Measurements from ENCODE around the gene USP20.

The USP20 gene

DNA sequence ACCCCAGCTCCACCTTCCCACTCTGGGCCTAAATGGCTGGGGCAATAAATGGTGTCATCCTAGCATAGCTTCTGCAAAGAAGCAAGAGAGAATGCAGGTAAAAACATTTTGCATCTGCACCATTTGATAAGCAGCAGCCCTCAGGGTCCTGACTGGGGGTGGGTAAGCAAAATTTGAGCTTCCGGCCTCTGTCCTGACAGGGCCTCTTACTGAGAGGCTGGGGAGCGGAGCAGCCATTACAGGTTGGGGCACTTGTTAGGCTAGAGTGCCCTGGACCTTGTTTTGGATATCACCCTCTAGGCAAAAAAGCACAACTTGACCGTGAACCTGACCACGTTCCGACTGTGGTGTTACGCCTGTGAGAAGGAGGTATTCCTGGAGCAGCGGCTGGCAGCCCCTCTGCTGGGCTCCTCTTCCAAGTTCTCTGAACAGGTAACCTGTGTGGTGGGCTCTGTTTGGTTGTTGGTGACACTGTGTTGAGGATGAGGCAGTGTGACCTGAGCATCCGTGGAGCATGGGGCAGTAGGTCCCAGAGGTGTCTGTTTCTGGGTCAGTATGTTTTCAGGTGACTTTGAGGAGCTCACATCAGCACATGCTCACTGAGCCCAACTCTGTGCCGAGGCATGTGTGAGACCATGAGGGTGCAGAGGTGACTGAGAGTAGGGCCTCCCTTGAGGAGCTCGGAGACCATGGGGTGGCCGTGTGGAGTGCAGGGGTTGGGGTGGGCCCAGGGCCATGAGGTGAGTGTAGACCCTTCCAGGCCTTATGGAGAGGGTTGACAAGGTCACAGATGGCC, 23.1 kb downstream of the USP20 start:
- DNase-seq: no peak

DNA sequence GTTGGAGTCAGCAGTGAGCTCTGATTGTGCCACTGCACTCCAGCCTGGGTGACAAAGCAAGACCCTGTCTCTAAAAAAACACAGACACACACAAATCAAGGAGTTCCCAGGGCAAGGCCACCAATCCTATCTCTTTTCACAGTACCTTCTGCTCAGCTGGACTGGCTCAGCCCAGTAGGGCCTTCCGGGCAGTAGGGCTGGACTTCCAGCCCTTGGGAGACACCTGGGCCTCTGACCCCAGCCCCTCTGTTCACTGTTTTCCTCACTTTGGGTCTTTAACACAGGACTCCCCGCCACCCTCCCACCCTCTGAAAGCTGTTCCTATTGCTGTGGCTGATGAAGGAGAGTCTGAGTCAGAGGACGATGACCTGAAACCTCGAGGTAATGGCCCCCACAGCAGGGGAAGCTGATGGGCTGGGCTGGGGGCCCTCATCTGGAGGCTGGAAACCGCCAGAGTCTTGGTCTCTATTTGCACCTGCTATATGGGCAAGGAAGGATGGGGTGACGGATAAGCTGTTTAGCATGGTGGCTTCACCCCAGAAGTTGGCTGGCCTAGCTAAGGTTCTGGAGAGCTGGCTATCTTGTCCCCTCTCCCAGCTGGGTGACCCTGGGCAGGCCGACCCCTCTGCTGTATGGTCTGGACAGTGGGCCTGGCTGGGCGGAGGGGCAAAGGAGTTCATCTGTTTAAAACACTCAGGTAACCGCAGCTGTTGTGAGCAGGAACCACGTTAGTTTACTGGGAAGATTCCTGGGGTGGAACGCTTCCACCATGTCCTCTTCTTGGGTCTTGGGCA, 25.6 kb downstream of the USP20 start:
- DNase-seq: no peak

DNA sequence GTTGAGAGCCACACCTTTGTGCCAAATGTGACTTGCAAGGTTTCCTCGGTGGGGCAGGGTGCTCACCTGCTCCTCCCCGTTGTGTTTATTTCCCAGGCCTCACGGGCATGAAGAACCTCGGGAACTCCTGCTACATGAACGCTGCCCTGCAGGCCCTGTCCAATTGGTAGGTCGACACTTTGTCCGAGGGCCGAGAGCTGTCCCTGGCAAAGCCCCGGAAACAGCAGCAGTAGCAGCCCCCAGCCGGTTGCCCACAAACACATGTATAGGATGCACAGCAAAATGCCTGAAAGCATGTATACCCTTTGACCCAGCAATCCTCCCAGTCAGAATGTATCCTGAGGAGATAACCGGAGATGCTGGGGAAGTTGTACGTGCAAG, 26.2 kb downstream of the USP20 start:
- no peak for DNase-seq

DNA sequence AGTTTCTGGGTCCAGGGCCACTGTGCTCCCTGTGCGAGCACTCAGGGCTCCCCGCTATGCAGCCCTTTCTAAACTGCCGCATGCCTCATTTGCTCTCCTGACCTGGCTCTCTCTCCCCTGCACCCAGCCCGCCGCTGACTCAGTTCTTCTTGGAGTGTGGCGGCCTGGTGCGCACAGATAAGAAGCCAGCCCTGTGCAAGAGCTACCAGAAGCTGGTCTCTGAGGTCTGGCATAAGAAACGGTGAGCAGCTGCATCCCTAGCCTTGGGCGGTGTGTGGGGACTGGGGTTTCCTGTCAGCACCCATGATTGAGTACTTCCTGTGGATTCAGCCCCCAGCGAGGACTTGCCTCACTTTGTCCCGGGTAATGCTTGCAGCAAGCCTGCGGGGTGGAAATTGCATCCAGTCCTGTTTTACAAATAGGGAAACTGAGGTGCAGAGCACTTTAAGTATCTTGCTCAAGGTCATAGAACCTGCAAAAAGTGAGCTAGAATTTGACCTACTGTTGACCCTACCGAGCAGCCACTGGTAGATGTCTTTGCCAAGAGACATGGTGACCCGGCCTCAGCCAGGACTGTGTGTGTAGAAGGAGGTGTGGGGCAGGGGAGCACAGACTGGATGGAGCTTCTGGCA, 27.9 kb downstream of the USP20 start:
- peak; percentile 56 to 62 for DNase-seq

DNA sequence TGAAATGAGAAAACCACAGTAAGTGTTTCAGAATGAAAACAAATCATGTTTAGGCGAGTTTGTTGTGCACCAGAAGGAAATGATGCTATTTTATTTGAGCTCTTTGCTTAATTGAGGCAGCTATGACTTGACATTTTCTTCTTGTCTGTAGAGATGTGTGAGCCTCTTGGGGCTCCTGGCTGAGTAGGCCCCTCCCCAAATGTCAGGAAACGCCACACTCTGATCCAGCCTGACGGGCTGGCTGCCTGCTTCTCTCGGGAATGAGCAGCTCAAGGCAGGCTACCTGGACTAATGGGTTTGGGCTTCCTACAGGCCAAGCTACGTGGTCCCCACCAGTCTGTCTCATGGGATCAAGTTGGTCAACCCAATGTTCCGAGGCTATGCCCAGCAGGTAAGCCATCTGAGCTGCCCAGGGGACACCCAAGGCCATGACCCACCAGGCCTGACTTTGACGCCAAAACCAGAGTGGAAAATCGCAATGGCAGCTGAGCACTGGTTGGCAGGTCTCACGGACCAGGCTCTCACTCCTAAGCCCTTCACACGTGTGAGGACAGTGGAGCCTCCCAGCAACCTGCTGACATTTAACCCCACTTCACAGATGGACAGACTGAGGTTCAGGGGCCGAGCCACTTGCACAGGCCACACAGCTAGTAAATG, 29.9 kb downstream of the USP20 start:
- DNase-seq: no peak

DNA sequence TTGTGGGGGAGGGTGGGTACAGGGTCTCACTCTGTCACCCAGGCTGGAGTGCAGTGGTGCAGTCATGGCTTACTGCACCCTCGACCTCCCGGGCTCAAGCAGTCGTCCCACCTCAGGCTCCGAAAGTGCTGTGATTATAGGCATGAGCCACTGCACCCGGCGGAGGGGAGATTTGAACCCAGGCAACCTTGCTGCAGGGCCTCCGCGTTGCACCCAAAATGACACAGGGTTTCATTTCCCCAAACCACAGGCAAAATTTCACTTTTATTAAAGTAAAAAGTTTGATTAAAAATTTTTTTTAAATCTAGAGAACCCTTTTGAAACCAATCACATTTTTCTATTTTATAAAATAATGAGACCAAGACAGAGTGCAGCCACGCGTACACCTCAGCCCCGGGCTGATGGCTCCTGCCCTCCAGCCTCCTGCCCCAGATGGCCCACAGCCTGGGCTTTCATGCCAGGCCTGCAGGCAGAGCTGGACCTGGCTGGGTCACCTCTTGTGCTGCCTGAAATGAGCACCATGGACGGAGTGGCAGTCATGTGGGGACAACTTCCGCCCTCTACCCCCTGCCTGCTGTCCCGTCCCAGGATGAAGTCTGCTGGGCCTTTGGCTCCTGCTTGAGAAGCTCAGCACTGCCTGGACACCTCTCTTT, 30.5 kb downstream of the USP20 start:
- no peak for DNase-seq

DNA sequence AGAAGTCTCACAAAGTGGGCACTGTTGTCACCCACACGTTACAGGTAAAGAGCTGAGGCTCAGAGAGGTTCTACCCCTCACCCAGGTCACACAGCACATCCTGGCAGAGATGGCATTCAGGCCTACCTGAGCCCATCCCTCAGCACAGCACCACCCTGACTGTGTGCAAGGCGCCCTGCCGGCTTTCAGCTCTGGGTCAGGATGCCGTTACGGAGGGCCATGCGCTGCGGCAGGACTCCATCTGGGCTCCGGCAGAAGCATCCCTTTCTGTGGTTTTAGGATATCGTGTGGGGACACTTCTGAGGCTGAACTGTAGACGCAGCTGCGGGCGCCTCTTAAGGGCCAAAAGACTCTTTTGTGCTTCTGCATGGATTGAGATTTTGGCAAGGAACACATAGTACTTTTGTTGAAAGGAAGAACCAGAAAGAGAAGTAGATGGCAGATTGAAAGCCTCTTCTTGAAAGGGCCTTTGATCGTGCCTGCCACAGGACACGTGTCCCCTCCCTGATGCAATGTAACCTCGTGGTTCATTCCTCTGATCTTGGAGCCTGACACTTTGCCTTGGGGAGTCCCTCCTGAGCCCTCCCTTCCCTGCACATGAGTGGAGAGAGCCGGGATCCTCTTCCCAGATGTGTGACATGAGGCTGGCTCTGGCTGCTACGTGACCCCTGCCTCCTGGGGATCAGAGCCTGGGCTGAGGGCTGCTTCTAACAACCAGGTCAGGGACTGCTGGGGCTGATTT, 31.3 kb downstream of the USP20 start:
- peak; percentile 56 to 57 for DNase-seq

DNA sequence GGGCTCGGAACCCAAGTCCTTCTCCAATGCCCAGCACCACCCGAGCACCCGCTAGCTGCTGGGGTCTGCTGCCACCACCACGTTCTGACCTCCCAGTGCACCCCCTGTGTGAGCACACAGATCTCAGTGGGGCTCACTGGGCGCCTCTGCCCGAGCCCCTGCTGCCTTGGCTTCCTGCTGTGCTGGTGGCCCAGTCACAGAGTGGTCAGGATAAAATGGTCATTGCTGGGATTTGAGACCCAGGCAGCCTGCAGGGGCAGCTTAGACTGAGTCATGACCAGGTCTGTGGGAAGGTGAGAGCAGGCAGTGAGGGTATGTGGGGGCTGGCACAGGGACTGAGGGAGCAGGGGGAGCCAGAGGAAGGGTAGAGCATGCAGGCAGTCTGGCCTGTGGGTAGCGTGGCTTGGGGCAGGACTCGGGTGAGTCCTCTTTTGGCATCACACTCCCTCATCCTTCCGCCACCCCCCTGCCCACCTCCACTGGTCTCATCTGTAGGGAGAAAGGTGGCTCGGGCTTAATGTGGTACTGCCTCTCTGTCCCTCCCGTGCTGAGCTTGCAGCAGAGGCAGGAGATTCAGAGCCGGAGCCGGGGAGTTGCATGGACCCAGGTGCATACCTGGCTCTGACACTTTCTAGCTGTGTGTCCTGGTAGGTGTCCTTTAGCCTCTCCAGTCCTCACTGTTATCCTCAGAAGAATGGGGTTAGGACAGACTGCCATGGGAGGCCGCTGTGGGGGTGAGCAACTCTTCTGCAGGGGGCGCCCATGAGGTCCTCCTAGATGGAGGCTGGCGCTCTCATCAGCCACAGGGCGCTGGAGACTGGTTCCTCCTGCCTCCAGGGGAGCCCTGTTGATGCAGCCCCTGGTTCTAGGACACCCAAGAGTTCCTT, 32.1 kb downstream of the USP20 start:
- no peak for DNase-seq

DNA sequence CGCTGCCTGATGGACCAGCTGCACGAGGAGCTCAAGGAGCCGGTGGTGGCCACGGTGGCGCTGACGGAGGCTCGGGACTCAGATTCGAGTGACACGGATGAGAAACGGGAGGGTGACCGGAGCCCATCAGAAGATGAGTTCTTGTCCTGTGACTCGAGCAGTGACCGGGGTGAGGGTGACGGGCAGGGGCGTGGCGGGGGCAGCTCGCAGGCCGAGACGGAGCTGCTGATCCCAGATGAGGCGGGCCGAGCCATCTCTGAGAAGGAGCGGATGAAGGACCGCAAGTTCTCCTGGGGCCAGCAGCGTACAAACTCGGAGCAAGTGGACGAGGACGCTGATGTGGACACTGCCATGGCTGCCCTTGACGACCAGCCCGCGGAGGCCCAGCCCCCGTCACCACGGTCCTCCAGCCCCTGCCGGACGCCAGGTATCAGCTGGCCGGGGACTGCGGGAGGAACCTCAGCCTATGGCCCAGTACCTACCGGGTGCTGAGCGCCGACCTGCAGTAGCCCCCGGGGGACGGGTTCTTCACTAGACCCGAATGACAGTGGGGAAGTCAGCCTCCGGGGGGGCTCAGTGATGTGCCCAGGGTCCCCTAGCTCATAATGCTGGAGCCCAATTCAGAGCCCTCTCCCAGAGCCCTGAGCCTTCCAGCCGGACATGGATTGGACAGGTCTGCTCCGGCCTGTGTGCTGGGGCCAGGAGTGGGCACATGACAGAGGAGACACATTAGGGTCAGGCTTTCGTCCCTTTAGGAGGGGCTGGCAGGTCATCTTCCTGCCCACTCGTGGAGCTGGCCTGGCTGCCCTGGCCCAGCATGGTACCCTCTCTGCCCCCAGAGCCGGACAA, 33.0 kb downstream of the USP20 start:
- no peak for DNase-seq

DNA sequence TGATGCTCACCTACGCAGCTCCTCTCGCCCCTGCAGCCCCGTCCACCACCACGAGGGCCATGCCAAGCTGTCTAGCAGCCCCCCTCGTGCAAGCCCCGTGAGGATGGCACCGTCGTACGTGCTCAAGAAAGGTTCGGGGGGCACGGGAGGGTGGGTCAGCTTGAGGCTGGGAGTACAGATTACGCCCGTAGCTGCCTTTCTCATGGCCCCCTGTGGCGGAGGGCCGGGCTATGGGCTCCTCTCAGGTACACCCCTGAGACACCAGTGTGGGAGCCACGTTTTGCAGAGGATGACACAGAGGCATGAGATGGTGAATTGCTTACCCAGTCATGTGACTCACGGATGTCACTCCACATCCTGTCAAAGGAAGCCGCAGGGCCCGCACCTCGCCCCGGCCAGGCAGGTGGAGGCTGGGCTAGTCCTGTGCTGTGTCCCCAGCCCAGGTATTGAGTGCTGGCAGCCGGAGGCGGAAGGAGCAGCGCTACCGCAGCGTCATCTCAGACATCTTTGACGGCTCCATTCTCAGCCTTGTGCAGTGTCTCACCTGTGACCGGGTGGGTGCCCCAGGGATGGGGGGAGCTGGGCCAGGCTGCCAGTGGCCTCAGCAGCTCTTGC, 33.7 kb downstream of the USP20 start:
- DNase-seq: peak; percentile 85 to 86

DNA sequence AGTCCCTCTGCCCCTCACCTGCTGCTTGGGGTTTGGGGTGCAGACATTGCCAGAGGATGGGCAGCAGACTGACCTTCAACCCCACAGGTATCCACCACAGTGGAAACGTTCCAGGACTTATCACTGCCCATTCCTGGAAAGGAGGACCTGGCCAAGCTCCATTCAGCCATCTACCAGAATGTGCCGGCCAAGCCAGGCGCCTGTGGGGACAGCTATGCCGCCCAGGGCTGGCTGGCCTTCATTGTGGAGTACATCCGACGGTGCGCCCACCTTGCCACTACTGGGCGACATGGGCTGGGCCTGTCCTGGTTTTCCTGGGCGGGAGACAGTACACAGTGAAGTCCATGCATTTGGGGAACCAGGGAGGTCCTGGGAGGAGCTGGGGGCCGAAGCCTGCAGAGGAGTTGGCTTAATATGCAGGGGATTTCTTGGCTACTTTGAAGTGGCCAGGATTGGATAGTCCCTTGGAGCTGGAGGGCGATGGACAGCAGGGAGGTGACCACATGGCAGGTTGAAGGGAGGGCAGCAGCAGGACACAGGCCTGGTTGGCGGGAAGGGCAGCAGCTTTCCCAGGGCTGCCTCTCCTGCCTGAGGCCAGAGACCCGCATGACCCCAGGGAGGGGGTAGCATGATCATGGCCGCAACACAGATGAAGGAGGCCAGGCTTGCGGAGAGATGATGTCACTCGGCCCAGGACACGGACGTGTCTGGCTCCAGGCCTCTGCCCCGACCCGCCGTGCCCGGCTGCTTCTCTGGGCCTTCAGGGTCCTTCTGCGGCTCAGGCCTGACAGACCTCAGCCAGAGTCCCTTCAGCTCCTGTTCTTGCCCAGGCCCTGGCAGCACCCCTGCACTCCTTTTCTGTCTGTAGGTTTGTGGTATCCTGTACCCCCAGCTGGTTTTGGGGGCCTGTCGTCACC, 34.6 kb downstream of the USP20 start:
- DNase-seq: no peak

DNA sequence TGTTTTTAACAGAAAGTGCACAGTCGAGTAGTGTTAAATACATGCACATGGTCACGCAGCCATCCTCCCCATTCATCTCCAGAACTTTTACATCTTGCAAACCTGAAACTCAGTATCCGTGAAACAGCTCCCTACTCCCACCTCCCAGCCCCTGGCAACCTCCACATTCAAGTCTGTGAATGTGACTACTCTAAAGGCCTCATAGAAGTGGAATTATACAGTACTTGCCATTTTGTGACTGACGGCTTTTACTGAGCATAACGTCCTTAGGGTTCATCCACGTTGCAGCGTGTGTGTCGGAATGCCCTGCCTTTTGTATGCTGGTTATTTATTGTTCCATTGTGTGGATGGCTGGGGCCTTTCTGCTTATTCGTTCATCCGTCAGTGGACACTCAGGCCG, 35.8 kb downstream of the USP20 start:
- DNase-seq: no peak

DNA sequence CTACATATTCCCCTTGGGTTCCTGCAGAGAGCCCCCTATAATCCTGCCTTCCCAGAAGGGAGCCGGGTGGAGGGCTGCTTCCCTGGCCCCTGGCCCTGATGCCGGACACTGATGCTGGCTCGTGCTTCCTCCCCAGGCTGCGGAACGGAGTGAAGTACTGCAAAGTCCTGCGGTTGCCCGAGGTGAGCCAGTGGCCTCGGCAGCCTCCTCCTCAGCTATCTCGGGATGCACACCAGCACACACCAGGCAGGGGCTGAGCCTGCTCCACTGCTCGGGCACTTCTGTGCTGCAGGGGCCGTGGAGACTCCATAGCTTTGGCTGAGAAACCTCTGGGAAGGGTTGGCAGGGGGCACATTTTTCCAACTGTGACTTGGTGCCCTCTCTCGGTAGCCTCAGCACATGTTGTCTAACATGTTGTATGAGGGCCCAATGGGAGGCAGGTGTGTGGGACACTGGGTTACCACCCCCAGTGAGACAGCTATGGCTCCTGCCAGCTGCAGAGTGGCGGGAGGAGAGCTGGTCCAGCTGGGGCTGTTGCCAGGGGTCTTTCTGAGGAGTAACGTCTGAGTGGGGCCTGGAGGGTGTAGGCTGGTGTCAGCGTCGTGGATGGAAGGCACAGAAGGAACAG, 38.4 kb downstream of the USP20 start:
- no peak for DNase-seq

DNA sequence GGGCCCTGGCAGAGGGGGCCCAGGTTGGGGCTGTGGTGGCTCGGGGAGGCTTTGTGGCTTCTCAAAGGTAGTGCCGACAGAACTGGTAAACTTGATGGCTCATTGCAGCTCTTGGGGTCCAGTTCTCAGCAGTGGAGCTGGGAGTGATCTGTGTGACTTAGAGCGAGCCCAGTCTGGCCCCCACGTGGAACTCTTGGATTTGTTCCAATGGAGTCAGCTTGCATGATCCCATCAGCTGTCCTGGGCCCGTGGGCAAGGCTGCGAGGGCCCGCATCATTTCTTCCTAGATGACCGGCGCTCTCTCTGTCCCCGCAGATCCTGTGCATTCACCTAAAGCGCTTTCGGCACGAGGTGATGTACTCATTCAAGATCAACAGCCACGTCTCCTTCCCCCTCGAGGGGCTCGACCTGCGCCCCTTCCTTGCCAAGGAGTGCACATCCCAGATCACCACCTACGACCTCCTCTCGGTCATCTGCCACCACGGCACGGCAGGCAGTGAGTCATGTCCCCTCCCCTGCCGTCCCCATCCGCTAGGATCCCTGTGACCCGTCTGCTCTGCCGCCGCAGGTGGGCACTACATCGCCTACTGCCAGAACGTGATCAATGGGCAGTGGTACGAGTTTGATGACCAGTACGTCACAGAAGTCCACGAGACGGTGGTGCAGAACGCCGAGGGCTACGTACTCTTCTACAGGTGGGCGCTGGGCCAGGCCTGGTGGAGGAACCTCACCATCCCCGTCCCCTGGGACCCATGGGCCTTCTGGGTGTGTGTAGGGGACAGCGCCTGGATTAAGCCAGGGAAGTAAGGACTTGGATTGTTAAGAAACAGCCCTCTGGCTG, 39.2 kb downstream of the USP20 start:
- DNase-seq: no peak

DNA sequence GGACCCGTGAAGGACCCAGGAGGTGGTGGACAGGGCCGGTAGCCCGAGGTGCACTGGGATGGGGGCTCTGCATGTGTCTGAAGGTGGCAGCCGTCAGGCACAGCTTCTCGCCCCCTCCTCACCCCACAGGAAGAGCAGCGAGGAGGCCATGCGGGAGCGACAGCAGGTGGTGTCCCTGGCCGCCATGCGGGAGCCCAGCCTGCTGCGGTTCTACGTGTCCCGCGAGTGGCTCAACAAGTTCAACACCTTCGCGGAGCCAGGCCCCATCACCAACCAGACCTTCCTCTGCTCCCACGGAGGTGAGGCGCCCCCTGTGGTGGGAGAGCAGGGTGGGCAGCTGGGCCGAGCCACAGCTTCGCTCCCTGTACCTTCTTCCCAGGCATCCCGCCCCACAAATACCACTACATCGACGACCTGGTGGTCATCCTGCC, 39.9 kb downstream of the USP20 start:
- no peak for DNase-seq

DNA sequence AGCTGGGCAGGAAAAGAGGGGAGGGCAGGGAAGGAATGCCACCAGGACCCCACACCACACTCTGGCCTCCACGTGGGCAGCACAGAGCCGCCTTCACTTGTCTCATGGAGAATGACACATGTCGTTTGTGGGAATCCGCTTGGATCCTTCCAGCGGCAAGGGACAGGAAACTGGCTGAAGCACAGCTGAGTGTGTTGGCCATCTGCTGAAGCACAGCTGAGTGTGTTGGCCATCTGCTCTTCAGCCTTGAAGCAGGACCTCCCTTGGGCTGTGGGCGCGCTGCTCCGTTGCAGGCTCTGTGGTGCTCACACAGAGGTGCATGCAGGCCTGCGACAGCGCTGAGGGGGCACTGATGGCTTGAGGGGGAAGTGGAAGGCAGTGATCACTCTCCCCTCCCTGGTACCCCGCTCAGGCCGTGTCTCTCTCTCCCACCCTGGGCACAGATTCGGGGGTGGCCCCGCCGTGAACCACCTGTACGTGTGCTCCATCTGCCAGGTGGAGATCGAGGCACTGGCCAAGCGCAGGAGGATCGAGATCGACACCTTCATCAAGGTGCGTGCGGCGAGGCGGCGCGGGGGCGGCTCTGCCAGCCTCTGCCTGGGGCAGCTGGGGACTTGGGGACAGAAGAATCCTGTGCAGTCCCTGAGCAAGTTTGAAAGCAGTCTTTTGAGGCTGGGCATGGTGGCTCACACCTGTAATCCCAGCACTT, 40.6 kb downstream of the USP20 start:
- no peak for DNase-seq
